LNCAP (cell line): ENCODE measurements around the gene MEX3B.

Experiments used
- CTCF ChIP-seq: fragments of 450-650 bp; IDR thresholded peaks from 2 replicates; pipeline ENCODE4 v1.5.1; 2017; ENCODE audit warnings: mild to moderate bottlenecking

Gene MEX3B

DNA sequence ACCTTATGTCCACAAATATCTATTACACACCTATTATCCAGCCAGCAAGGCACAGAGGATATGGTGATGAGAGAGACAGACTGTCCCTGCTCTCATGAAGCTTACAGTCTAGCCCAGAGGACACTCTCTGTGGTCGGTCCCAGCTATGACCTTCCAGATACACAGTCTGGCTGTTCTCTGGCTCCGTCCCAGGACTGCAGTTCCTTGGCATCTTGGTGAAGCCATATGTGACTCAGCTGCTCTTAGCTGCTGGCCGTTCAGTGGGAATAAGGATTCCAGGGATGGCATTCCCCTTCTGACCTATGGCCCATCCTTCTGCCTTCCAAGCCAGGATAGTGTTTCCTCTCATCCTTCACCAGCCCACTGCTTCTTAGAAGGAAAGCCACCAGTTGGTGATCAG, 30.8 kb downstream of the MEX3B start:
- no peak for TF ChIP-seq CTCF

- TF ChIP-seq CTCF, result no peak
Measured at GRCh38 chr15:82012908-82013307, 32.9 kb downstream of the MEX3B start.

DNA sequence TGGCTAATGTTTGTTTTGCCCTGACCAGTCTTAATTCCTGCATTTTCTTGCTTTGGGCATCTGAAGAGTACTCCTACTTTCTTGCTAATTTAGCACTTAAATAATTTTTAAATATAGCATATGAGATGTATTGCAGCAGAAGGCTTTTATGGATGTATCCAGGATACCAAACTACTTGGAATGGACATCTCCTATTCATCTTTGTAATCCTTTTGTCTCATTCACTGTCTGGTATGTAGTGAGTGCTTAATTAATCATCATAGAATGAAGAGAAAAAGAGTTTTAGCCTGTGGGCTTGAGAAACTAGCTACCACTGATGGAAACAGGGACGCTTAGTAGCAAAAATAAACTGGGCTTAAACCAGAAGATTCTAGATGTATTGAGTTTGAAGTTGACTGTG, 40.6 kb downstream of the MEX3B start:
- no peak for TF ChIP-seq CTCF

DNA sequence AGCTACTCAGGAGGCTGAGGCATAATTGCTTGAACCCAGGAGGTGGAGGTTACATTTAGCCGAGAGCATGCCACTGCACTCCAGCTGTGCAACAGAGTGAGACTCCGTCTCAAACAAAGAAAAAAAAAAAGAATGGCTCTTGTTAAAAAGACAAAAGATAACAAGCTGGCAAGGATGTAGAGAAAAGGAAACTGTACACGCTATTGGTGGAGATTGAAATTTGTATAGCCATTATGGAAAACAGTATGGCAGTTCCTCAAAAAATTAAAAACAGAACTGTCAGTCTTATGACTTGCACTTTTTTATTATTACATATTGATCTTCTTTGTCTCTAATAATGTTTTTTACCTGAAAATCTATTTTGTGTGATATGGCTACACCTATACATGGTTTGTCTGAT, 41.9 kb downstream of the MEX3B start:
- no peak for TF ChIP-seq CTCF

GRCh38 chr15:81992523-81992922, 53.3 kb downstream of the MEX3B start:
- TF ChIP-seq CTCF, result no peak
